Mesendoderm (in vitro differentiated cells): ENCODE measurements around the gene CD320.

ENCODE experiments used
- DNase-seq: peaks from one replicate; pipeline ENCODE4 v3.0.0; 2013
- H2AK5ac ChIP-seq: 2 replicates; pipeline ENCODE4 v1.6.1; 2013; ENCODE audit warnings: low read length, inconsistent platforms
- H2BK120ac ChIP-seq: 2 replicates; pipeline ENCODE4 v1.6.1; 2013; ENCODE audit warnings: low read depth, mild to moderate bottlenecking, low read length, moderate library complexity, mixed read lengths
- H2BK15ac ChIP-seq: replicated peaks from 2 replicates; pipeline ENCODE4 v1.6.1; 2013; ENCODE audit warnings: low read depth, mild to moderate bottlenecking, moderate library complexity
- H2BK5ac ChIP-seq: 2 replicates; pipeline ENCODE4 v1.6.1; 2013; ENCODE audit warnings: low read length, inconsistent platforms
- H3K18ac ChIP-seq: 2 replicates; pipeline ENCODE4 v1.6.1; 2013; ENCODE audit warnings: mild to moderate bottlenecking, low read length, mixed read lengths
- H3K23ac ChIP-seq: one replicate; pipeline ENCODE4 v1.6.1; 2013; ENCODE audit warnings: low read length
- H3K27ac ChIP-seq: 2 replicates; pipeline ENCODE4 v1.5.1; 2013; ENCODE audit warnings: low read depth, mild to moderate bottlenecking, inconsistent platforms, low read length, moderate library complexity
- H3K27me3 ChIP-seq: 2 replicates; pipeline ENCODE4 v1.6.1; 2013; ENCODE audit warnings: low read length, control low read depth, mild to moderate bottlenecking, inconsistent platforms; ENCODE audit not compliant: insufficient read depth, poor library complexity
- H3K36me3 ChIP-seq: 2 replicates; pipeline ENCODE4 v1.6.1; 2013; ENCODE audit warnings: low read length, inconsistent platforms; ENCODE audit not compliant: control insufficient read depth, insufficient read depth
- H3K4ac ChIP-seq: one replicate; pipeline ENCODE4 v1.6.1; 2013; ENCODE audit warnings: low read depth, mild to moderate bottlenecking, low read length, moderate library complexity
- H3K4me1 ChIP-seq: 2 replicates; pipeline ENCODE4 v1.6.1; 2013; ENCODE audit warnings: low read depth, low read length, inconsistent platforms; ENCODE audit not compliant: control insufficient read depth
- H3K4me2 ChIP-seq: 2 replicates; pipeline ENCODE4 v1.6.1; 2013; ENCODE audit warnings: low read length
- H3K4me3 ChIP-seq: 2 replicates; pipeline ENCODE4 v1.5.1; 2013; ENCODE audit warnings: mild to moderate bottlenecking, low read length
- H3K56ac ChIP-seq: one replicate; pipeline ENCODE4 v1.6.1; 2013; ENCODE audit warnings: low read length
- H3K79me1 ChIP-seq: 2 replicates; pipeline ENCODE4 v1.6.1; 2013; ENCODE audit warnings: low read length, inconsistent platforms
- H3K79me2 ChIP-seq: 2 replicates; pipeline ENCODE4 v1.6.1; 2013; ENCODE audit warnings: mild to moderate bottlenecking, low read length; ENCODE audit not compliant: control insufficient read depth, insufficient read depth
- H3K9ac ChIP-seq: 2 replicates; pipeline ENCODE4 v1.6.1; 2013; ENCODE audit warnings: low read length, inconsistent platforms
- H4K5ac ChIP-seq: one replicate; pipeline ENCODE4 v1.6.1; 2013; ENCODE audit warnings: low read length
- H4K8ac ChIP-seq: one replicate; pipeline ENCODE4 v1.6.1; 2013; ENCODE audit warnings: low read depth, mild to moderate bottlenecking, control low read depth, low read length, moderate library complexity
- WGBS: extraction: QIAGEN DNeasy Blood & Tissue Kit; methylation state at CpG from one replicate; pipeline ENCODE4 v1.1.7; 2013; ENCODE audit warnings: low lambda C conversion rate, missing lambda C conversion rate; ENCODE audit not compliant: insufficient coverage; ENCODE audit errors: extremely low coverage; 5-methylcytosine and 5-hydroxymethylcytosine counted together

The CD320 gene

DNA sequence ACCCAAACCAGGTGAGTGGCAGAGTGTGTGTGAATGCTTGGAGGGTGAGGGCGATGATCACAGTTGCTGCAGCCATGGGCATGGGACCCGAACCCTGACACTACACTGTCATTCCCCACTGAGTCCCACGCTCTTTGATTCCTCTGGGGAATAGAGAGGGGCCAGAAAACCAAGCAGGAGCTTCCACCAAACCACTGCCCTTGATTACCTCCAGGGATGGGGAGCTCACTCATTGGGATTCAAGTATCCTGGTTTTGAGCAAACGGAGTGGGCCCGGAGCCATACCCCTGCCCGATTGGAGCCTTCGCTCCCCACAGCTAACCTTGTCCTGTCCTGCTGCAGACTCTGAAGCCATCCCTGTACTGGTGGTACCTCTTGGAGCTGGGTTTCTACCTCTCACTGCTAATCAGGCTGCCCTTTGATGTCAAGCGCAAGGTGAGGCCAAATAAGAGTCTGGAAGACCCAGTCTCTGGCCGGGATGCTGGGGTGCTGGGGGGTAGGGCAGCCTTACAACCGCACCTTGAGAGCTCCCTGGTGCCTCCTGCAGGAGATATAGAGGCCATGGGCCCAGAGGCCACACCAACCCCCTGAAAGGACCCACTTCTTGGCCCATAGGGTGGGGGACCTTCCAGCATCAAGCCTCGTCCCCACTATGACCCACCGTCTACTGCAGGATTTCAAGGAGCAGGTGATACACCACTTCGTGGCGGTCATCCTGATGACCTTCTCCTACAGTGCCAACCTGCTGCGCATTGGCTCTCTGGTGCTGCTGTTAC lies 51.7 kb downstream of the CD320 start:
- Histone ChIP-seq H3K23ac (no peak overlapping the region), H3K4ac (no peak overlapping the region), H2BK15ac (no peak overlapping the region), H4K8ac (no peak overlapping the region), H3K27ac (no peak overlapping the region), H3K27me3 (no peaks in the 10 kb centered on the region), H3K36me3 (peaks cover 11% of the 10 kb centered on the region), H3K18ac (no peak overlapping the region), H3K79me1 (no peaks in the 10 kb centered on the region), H2BK5ac (no peak overlapping the region), H4K5ac (no peak overlapping the region), H3K4me1 (no peaks in the 10 kb centered on the region), H2BK120ac (no peak overlapping the region), H3K56ac (no peak overlapping the region), H3K9ac (no peak overlapping the region), H2AK5ac (no peak overlapping the region), H3K4me2 (no peak overlapping the region), H3K4me3 (no peak overlapping the region), H3K79me2 (no peaks in the 10 kb centered on the region)
- no CpG with 5 or more reads among the region's 15 CpGs for WGBS
- no peak for DNase-seq

- Histone ChIP-seq H2BK15ac (no peak overlapping the region), H3K27ac (no peak overlapping the region), H3K4me2 (no peak overlapping the region), H4K5ac (no peak overlapping the region), H3K27me3 (no peaks in the 10 kb centered on the region), H4K8ac (no peak overlapping the region), H3K9ac (no peak overlapping the region), H3K23ac (no peak overlapping the region), H3K18ac (no peak overlapping the region), H2BK120ac (no peak overlapping the region), H2AK5ac (no peak overlapping the region), H3K4me3 (no peak overlapping the region), H3K4ac (no peak overlapping the region), H3K36me3 (peaks cover 11% of the 10 kb centered on the region), H3K56ac (no peak overlapping the region), H2BK5ac (no peak overlapping the region), H3K79me1 (no peaks in the 10 kb centered on the region), H3K79me2 (no peaks in the 10 kb centered on the region), H3K4me1 (no peaks in the 10 kb centered on the region)
- no CpG with 5 or more reads among the region's 18 CpGs for WGBS
- DNase-seq: no peak
These were observed 52.6 kb downstream of the CD320 start for GRCh38 chr19:8255426-8256125.

DNA sequence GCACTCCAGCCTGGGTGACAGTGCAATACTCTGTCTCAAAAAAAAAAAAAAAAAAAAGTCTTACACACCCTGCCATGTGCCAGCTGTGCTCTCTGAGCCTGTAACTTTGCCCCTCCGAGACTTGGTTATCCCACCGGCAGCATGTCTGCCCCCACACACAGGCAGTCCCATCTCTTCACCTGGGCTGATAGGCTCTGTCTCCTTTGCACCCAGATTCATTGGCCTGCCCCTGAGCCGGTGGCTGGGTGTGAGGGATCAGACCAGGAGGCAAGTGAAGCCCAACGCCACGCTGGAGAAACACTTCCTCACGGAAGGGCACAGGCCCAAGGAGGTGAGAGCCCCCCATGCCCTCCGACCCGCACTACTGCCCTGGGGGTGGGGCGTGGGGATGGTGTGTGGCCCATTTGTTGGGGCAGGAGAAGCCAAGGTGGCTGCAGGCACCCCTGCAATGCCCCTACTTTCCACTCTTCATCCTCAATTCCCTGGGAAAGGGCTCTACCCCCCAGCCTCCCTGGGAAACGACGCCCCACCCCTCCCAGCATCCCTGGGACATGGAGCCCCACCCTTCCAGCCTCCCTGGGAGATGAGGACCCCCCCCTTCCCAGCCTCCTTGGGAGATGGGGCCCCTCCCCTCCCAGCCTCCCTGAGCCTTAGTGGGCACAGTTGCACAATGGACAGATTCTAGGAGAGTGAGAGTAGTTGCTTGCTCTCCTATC lies 53.7 kb downstream of the CD320 start:
- no peak overlapping the region for H4K5ac ChIP-seq
- no peak overlapping the region for H2BK15ac ChIP-seq
- H2BK5ac ChIP-seq: no peak overlapping the region
- no peak overlapping the region for H2BK120ac ChIP-seq
- no peak overlapping the region for H3K4me3 ChIP-seq
- H3K9ac ChIP-seq: no peak overlapping the region
- no peak overlapping the region for H3K4ac ChIP-seq
- H3K18ac ChIP-seq: no peak overlapping the region
- H3K36me3 ChIP-seq: peaks cover 11% of the 10 kb centered on the region
- no peaks in the 10 kb centered on the region for H3K4me1 ChIP-seq
- H3K27me3 ChIP-seq: no peaks in the 10 kb centered on the region
- no peak overlapping the region for H3K23ac ChIP-seq
- no peak overlapping the region for H3K27ac ChIP-seq
- H4K8ac ChIP-seq: no peak overlapping the region
- WGBS: no CpG with 5 or more reads among the region's 11 CpGs
- H3K56ac ChIP-seq: no peak overlapping the region
- H3K79me2 ChIP-seq: no peaks in the 10 kb centered on the region
- H3K4me2 ChIP-seq: no peak overlapping the region
- H3K79me1 ChIP-seq: no peaks in the 10 kb centered on the region
- DNase-seq: no peak
- H2AK5ac ChIP-seq: no peak overlapping the region

DNA sequence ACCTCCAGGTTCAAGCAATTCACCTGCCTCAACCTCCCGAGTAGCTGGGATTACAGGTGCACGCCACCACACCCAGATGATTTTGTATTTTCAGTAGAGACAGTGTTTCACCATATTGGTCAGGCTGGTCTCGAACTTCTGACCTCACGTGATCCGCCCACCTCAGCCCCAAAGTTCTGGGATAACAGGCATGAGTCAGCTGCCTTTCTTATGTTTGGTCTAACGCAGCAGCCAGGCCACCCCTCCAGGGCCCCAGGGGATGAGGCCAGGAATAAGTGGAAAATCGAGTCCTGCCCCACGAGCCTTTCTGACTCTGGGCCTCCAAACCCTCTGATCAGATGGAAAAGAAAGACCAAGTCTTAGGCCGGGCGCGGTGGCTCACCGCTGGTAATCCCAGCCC lies 54.5 kb downstream of the CD320 start:
- peaks cover 11% of the 10 kb centered on the region for H3K36me3 ChIP-seq
- no CpG with 5 or more reads among the region's 12 CpGs for WGBS

GRCh38 chr19:8252922-8253589 lies 55.1 kb downstream of the CD320 start:
- Histone ChIP-seq H2AK5ac (no peak overlapping the region), H3K36me3 (peaks cover 13% of the 10 kb centered on the region), H3K79me2 (no peaks in the 10 kb centered on the region), H3K79me1 (peaks cover 5% of the 10 kb centered on the region), H3K4me2 (no peak overlapping the region), H2BK120ac (no peak overlapping the region), H3K4me1 (no peaks in the 10 kb centered on the region), H3K27me3 (no peaks in the 10 kb centered on the region), H3K23ac (no peak overlapping the region), H3K56ac (no peak overlapping the region), H3K4ac (no peak overlapping the region), H3K4me3 (no peak overlapping the region), H4K8ac (no peak overlapping the region), H3K27ac (no peak overlapping the region), H2BK15ac (no peak overlapping the region), H4K5ac (no peak overlapping the region), H3K18ac (no peak overlapping the region), H2BK5ac (no peak overlapping the region), H3K9ac (no peak overlapping the region)
- peak; percentile 85 for DNase-seq
- WGBS: no CpG with 5 or more reads among the region's 13 CpGs

More for the DNA sequence above, 54.5 kb downstream of the CD320 start:
- Histone ChIP-seq H2AK5ac (no peak overlapping the region), H3K4ac (no peak overlapping the region), H3K79me2 (no peaks in the 10 kb centered on the region), H4K8ac (no peak overlapping the region), H3K23ac (no peak overlapping the region), H3K18ac (no peak overlapping the region), H3K4me2 (no peak overlapping the region), H4K5ac (no peak overlapping the region), H2BK120ac (no peak overlapping the region), H3K27me3 (no peaks in the 10 kb centered on the region), H3K4me3 (no peak overlapping the region), H2BK5ac (no peak overlapping the region), H3K27ac (no peak overlapping the region), H3K56ac (no peak overlapping the region), H3K9ac (no peak overlapping the region), H2BK15ac (no peak overlapping the region), H3K4me1 (no peaks in the 10 kb centered on the region), H3K79me1 (peaks cover 1% of the 10 kb centered on the region)
- DNase-seq: no peak
